Activated CD4-positive, alpha-beta T cell treated with anti-CD3 and anti-CD28 coated beads, Interleukin-2, amount 50 U/mL, for 1 hour (primary cell): ENCODE results near the gene EBP.
"Not testable (repeated sequence)": the region's sequence is repeated elsewhere in the genome, so short reads cannot be mapped to it uniquely, and the experiment has no call there.

Source experiments
- DNase-seq: peaks from one replicate; pipeline ENCODE4 v3.0.0-alpha.2; 2020

Gene EBP

DNA sequence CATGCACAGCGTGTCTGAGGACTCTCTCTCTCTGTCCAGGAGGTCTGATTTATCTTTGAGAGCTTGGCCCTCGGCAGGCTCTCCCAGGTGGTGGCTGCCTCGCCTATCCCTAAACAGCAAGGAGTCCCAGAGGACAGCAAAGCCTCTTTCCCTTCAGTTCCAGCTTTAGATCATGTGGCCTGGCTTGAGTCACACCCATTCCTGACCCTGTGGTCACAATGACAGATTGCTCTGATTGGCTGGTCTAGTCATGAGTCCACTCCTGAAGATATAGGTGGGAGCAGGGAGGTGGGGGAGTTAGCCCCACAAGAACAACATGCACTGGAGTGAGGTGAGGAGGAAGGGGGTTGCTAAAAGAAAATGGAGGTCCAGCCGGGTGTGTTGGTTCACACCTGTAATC is 24.9 kb upstream of the EBP start:
- DNase-seq = no peak

DNA sequence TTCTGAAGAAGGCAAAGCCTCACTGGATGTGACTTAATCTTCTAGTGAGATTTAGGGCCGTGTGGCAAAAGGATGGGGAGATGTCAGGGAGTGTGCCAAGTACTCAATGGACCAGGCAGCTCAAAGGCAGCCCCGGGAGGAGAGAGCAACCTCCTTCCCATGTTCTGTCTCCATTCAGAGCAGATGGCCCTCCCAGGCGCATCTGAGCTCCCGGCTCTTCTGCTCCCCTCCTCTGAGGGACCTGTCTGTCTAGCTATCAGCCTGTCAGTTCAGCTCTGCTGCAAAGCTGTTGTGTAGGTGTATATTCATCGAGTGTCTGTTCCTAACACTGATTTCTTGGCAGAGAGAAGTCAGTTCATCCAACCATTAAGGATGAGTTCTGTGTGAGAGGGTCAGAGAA is 23.7 kb upstream of the EBP start:
- no peak for DNase-seq

DNA sequence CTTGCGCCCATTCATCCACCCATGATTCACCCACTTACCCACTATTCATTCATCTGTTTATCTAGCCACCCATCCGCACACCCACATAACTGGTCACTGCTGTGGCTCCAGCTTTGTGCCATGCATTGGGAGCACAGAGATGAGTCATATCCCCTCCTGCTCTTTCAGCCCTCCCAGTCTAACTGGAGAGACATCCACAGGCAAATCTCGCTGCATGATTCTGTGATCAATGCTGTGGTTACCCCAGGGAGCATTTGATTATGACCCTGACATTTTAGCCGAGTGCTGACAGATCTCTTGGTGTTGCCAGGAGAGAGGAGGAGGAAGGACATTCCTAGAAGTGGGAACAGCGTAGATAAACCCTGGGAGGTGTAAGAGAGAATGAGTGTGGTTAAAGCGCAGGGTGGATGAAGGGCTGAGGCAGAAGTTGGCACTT is 23.2 kb upstream of the EBP start:
- DNase-seq = no peak

DNA sequence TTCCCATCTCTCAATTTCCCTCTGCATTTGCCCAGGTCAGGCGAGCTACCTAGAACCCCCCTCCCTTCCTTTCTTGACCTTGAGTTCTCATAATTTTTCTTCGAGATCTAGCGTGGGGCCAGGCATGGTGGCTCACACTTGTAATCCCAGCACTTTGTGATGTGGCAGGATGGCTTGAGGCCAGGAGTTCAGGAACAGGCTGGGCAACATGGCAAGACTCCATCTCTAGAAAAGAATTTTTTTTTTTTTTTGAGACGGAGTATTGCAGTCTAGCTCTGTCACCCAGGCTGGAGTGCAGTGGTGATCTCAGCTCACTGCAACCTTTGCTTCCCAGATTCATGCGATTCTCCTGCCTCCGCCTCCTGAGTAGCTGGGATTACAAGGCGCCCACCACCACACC is 17.3 kb upstream of the EBP start:
- no peak for DNase-seq

DNA sequence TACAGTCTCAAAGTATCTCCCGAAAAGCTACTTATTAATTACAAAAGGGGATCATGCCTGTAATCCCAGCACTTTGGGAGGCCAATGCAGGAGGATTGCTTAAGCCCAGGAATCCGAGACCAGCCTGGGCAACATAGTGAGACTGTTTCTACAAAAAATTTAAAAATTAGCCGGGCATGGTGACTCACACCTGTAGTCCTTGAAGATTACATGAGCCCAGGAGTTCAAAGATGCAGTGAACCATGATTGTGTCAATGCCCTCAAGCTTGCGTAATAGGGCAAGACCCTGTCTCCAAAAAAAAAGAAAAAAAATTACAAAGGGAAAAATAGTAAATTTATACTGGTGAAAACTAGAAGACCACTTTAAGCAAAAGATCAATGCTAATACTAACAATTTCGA is 16.1 kb upstream of the EBP start:
- no peak for DNase-seq

DNA sequence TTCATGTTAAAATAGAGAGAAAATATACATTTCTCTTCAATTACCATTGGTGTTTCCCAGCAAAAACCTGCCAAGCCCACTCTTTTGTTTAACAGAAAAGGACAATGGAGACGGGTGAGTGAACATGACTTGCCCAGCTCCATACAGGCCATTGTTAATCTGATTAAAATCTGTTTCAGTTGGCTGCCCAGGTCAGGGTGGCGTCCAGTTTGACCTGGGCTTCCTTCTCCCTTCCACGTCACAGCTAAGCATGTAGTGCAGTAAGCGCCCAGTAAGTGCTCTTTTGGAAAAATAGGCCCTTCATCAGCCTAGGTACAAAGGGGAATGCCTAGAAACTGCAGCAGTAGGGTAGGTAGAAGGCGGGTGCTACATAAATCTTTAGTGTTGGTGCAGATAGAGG is 14.4 kb upstream of the EBP start:
- DNase-seq = no peak

DNA sequence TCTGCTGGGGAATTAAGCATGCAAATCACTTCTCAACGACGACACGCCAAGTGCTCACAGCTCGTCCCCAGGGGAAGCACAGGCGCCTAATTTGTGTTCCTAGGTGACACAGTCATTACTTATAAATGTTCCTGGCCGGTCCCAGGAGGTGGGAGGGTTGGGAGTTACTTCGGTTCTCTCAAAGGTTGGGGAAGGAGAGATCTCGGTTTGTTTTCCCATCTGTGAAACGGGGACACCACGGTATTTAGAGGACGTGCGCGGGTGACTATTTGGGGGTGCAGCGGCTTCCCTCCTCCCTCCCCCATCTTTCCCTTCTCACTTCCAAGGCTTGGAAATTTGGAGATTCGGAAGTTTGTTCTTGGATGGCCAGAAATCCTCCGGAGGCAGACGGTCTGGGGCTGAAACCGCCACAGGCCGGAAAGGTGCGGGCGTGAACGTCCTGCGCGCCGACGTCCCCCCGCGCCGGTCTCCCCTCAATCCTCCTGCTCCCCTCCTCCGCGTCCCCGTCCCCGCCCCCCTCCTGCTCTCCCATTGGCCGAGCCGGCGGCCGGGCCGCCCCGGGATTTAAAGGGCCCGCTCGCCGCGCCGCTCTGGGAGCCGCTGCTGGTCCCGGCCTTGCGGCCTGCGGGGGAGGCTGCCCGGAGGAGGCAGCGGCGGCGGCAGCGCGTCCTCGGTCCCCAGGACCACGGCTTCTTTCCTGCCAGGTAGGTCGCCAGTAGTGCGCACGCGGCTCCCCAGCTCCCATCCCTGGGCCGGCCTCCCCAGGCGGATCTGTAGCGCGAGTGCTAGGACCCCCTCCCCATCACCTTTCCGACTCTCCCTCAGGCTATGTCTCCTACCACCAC is 13.0 kb upstream of the EBP start, which contains the start of gene PORCN:
TSS of gene PORCN (plus strand) at position 593 of the 845 bp plus-strand sequence. CDS start 829 bp downstream, outside the sequence.
- DNase-seq = peak; percentile 73

DNA sequence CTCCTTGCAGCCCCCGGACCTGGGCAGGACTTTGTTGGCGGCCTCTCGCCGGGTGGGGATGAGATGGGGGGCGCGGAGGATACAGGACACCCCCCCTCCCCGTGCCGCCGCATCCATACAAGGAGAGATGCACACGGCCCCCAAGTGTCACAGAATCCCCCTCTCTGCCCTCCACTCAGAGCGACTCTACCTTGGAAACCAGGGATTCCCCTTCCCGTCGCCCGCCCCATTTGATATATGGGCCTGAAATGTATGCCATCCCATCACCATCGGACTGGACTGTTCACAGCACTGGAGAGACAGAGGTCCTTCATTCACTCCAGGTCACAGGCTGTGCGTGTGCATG is 12.4 kb upstream of the EBP start:
- DNase-seq = no peak

DNA sequence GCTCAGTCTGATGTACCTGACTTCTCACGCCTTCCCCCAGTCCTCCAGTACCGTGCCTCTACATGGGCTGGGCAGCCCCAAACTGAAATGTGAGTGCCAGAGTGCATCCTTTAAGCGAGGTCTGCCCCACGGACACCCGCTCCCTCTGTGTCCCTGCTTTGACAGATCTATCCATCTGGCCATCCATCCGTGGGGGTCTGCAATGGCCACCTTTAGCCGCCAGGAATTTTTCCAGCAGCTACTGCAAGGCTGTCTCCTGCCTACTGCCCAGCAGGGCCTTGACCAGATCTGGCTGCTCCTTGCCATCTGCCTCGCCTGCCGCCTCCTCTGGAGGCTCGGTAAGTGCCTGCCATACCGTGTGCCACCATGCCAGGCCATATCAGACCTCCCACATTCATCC is 12.0 kb upstream of the EBP start:
- no peak for DNase-seq

DNA sequence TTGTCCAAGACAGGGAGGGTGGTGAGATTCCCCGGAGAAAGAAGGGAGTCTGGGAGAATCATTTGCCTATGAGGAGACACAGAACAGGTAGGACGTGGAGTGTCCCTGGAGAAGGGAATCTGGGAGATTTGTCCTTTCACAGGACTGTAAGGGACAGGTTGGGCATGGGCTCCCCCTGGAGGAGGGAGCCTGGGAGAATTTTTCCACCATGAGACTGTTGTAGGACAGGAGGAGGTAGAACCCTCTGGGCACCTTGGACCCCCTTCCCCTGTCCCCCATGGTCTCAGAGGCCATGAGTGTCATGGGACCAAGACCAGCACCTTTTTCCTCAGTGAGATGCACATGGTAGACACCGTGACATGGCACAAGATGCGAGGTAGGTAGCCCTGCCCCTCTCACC is 10.0 kb upstream of the EBP start:
- no peak for DNase-seq

DNA sequence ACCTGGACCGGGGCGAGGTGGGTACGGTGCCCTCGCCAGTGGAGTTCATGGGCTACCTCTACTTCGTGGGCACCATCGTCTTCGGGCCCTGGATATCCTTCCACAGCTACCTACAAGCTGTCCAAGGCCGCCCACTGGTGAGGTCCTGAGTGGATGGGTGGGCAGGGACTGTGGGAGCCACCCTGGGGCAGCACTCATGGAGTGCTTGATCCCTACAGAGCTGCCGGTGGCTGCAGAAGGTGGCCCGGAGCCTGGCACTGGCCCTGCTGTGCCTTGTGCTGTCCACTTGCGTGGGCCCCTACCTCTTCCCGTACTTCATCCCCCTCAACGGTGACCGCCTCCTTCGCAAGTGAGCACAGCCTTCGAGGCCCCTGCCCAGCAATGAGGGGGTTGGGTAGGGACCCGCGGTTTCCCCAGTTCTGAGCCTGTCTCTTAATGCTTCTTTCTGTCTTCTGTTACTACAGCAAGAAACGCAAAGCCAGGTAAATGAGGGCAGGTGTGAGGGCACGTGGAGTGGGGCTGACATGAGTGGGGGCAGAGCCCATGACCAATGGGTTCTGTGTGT is 9.2 kb upstream of the EBP start:
- no peak for DNase-seq

DNA sequence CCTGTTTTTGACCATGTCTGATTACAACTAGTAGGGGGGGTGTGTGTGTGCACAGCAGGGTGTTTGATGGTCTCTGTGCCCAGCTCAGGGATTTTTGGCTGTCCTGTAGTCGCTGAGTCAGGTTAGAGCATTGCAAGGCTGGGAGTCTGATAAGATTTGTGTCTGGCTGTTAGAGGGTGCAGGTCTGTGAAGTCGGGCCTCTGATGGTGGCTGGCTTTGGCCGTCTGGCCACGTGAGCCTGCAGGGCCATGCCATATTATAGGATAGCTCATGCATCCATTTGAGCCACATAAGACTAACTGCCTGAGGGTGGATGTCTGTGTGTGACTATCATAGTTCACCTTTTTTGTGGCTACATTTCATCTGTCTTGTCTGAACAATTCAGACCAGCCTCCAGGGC is 7.9 kb upstream of the EBP start:
- DNase-seq = no peak

DNA sequence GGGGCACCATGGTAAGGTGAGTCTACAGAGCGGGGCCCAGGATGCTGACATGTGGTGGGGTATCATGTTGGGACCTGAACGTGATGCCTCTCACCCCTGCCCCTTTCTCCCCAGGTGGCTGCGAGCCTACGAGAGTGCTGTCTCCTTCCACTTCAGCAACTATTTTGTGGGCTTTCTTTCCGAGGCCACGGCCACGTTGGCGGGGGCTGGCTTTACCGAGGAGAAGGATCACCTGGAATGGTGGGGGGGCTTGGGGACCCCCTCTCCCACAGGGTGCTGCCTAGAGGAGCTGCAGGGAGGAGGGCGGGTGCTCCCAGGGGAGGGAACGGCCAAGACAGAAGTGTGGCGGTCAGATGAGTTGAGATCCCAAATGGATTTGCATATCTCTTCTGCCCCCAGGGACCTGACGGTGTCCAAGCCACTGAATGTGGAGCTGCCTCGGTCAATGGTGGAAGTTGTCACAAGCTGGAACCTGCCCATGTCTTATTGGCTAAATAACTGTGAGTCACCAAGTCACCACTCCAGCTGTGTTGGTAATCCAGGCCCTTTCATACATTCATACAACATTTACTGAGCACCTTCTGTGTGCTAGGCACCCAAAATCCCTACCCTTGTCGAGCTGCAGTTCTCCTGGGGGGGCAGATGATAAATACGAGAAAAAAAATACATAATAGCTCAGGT is 7.3 kb upstream of the EBP start:
- DNase-seq = no peak

DNA sequence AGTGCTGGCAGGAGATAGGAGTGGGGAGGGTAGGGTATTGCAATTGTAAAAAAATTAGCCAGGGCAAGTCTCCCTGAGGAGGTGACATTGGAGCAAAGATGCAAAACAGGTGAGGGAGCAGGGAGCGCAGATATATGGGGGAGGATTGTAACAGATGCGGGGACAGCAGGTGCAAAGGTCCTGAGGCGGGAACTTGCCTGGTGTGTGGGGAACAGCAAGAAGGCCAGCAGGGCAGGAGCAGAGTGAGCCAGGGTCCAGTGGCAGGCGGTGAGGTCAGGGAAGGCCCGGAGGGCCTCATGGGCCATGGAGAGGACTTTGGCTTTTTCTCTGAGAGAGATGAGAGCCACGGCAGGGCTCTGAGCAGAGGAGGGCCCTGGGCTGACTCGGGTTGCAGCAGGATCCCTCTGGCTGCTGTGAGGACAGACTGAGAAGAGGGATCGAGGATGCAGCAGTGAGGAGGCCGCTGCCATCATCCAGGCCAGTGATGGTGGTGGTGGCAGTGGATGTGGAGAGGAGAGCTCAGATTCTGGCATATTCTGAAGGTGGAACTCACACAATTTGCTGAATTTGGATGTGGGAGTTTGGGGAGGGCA is 6.6 kb upstream of the EBP start:
- DNase-seq = no peak

DNA sequence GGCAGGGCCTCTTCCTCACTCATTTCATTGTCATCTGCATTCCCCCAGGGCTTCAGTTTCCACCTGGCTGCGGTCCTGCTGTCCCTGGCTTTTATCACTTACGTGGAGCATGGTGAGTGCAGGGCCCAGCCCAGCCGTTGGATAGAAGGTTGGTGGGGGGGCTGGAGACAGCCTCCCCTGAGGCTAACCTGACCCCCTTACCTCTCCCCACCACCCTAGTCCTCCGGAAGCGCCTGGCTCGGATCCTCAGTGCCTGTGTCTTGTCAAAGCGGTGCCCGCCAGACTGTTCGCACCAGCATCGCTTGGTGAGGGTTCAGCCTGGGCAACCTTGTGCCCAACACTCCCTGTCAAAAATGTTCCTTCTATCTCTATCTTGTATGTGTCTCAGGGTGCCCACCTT is 5.8 kb upstream of the EBP start:
- no peak for DNase-seq

DNA sequence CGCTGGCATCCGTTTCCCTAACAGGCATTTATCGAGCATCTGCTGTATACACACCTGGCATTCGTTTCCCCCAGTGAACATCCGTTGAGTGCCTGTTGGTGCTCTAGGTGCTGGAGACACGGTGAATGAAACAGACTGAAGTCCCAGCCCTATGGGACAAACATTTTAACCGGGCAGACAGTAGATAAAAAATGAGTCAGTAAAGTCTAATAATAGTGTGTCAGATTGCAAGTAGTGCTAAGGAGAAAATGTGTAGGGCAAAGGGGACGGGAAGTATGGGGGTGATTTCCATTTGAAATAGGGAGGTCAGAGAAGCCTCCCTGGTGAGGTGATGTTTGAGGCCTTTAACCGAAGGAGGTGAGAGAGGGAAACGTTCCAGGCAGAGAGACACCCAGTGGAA is 5.3 kb upstream of the EBP start:
- DNase-seq = no peak

DNA sequence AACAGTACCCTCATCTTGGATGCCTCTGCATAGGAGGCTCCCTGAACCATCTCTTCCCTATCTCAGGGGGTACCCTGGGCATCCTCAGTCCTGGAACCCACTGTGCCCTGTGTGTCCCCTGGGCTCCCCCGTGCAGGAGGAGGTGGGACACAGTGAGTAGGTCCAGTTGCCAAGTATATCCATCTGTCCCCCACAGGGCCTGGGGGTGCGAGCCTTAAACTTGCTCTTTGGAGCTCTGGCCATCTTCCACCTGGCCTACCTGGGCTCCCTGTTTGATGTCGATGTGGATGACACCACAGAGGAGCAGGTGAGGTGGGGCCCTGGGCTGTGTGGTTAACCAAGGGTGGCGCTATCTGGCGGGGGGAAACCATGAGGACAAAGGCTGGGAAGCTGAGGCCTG is 4.6 kb upstream of the EBP start:
- no peak for DNase-seq

DNA sequence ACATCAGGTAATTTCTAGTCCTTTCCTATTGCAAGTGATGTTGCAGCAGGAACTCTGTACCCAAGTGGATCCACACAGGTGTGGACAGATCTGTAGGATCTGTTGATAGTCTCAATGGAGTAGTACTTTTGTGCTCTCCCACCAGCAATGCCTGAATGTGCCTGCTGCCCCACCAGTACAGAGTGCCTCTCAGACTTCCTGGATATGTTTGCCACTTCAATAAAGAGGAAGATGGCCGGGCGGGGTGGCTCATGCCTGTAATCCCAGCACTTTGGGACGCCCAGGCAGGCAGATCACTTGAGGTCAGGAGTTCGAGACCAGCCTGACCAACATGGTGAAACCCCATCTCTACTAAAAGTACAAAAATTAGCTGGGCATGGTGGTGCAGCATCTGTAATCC is 2.1 kb upstream of the EBP start:
- DNase-seq = not testable (repeated sequence)

DNA sequence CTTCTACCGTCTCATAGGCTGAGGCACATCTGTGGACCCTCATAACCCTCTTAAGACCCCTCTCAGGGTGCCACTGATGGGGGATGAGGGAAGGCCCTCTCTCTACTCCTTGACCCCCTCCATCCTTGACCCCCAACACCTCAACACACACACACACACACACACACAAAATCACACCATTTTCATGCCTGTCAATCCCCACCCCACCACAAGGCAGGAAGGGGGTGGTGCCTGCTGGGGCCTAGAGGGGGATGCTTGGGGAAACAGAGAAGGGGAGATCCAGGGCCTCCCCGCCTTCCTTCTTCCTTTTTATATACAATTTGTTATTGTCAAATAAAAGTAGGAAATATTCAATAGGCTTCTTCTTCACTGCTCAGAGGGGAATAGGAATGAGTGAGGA is 1.2 kb upstream of the EBP start:
- no peak for DNase-seq

DNA sequence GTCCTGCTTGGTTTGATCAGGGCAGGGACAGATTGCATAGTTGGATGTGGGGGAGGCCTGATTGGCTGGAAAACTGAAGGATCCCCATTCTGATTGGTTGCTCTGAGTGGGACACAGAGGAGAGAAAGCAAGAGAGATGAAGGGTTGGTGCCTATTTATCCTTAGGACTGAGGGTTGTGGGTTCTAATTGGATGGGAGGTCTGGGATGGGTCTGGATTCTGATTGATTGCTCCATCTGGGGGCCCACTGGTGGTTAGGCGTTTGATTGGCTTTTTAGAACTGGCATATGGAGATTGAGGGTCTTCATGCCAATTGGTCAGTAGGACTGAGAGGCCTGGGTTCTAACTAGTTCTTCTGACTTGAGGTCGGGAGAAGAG is 644 bp upstream of the EBP start:
- DNase-seq = no peak

DNA sequence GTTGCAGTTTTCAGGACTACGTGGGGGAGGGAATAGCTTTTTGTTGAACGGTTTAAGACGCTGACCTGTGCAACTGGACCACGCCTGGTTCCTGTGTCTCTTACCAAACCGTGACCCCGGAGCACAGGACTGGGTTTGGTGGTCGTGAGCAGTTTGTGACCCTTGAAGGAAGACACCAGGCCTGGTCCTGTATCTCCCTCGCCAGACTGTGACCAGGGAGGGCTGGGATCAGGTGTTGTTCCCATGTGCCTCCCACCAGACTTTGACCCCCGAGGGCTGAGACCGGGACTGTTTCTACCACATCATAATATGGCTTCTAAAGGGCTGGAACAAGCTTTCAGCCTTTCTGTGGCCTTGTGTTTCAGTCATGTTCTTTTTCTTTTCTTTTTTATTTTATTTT is 683 bp downstream of the EBP start:
- no peak for DNase-seq

DNA sequence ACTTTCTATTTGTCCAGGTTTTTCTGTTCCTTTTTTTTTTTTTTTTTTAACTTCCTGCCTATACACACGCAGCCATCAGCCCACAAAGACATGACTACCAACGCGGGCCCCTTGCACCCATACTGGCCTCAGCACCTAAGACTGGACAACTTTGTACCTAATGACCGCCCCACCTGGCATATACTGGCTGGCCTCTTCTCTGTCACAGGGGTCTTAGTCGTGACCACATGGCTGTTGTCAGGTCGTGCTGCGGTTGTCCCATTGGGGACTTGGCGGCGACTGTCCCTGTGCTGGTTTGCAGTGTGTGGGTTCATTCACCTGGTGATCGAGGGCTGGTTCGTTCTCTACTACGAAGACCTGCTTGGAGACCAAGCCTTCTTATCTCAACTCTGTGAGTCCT is 2.1 kb downstream of the EBP start:
- DNase-seq = no peak

DNA sequence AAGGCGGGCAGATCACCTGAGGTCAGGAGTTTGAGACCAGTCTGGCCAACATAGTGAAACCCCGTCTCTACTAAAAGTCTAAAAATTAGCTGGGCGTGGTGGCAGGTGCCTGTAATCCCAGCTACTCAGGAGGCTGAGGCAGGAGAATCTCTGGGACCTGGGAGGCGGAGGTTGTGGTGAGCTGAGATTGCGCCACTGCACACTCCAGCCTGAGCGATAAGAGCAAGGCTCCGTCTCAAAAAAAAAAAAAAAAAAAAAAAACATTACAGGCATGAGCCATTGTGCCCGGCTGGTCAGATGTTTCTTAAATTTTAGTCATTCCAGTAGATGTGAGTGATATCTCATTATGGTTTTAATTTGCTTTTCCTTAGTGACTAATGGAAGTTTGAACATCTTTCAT is 4.2 kb downstream of the EBP start:
- not testable (repeated sequence) for DNase-seq

DNA sequence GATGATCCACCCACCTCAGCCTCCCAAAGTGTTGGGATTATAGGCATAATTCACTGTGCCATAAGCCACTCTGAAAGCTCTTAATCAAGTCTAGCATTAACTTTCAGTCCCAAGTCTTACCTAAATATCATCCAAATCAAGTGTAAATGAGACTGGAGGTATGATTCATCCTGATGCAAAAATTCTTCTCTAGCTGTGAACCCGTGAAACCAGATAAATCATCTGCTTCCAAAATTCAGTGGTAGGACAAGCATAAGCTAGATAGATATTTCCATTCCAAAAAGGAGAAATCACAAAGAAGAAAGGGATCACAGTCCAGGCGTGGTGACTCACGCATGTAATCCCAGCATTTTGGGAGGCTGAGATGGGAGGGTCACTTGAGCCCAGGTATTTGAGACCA is 9.1 kb downstream of the EBP start:
- DNase-seq = no peak
